HepG2 (cell line): Measurements from ENCODE around the gene CHRNA3. TPM values are rescaled to one million over a fixed set of nuclear protein-coding genes. Genes with fewer than 3 reads are reported as not detected.

Experiments used
- CENPX ChIP-seq: sonication (generic); formaldehyde crosslinking; IDR thresholded peaks from 2 replicates; pipeline ENCODE4 v1.9.0; 2021; ENCODE audit warnings: mild to moderate bottlenecking, missing genetic modification reagents, moderate library complexity
- ELK4 ChIP-seq: sonication (generic); formaldehyde crosslinking; IDR thresholded peaks from 2 replicates; pipeline ENCODE4 v1.9.0; 2021; ENCODE audit warnings: missing genetic modification reagents, borderline replicate concordance
- ETS1 ChIP-seq: sonication (generic); formaldehyde crosslinking; IDR thresholded peaks from 2 replicates; pipeline ENCODE4 v1.4.0; 2020; ENCODE audit warnings: missing genetic modification reagents
- FOXK2 ChIP-seq: fragments of 450-650 bp; IDR thresholded peaks from 2 replicates; pipeline ENCODE4 v1.6.1; 2016
- FOXO4 ChIP-seq: sonication (generic); formaldehyde crosslinking; conservative IDR thresholded peaks from 2 replicates; pipeline ENCODE4 v1.8.1; 2023; ENCODE audit warnings: missing genetic modification reagents
- HDAC1 ChIP-seq: sonication (generic); formaldehyde crosslinking; IDR thresholded peaks from 2 replicates; pipeline ENCODE4 v1.5.1; 2020; ENCODE audit warnings: mild to moderate bottlenecking, missing genetic modification reagents
- HNRNPK ChIP-seq: fragments of 200-400 bp; formaldehyde crosslinking; IDR thresholded peaks from 2 replicates; pipeline ENCODE4 v1.6.1; 2018; ENCODE audit warnings: low read length, low read depth, moderate library complexity, mild to moderate bottlenecking; ENCODE audit not compliant: poor library complexity, severe bottlenecking
- MXD3 ChIP-seq: IDR thresholded peaks from 2 replicates; pipeline ENCODE4 v1.6.1; 2016; ENCODE audit warnings: mild to moderate bottlenecking, missing biosample characterization, missing genetic modification reagents
- NFATC3 ChIP-seq: sonication (generic); formaldehyde crosslinking; IDR thresholded peaks from 2 replicates; pipeline ENCODE4 v1.5.1; 2020; ENCODE audit warnings: mild to moderate bottlenecking, missing genetic modification reagents
- RCOR2 ChIP-seq: IDR thresholded peaks from 2 replicates; pipeline ENCODE4 v1.6.1; 2016; ENCODE audit warnings: missing biosample characterization, missing genetic modification reagents
- RFX1 ChIP-seq: fragments of 450-650 bp; IDR thresholded peaks from 2 replicates; pipeline ENCODE4 v1.6.1; 2017
- SMAD3 ChIP-seq: sonication (generic); formaldehyde crosslinking; IDR thresholded peaks from 2 replicates; pipeline ENCODE4 v1.4.0; 2020; ENCODE audit warnings: missing genetic modification reagents
- SYNCRIP ChIP-seq: fragments of 200-400 bp; formaldehyde crosslinking; IDR thresholded peaks from 2 replicates; pipeline ENCODE4 v1.6.1; 2018; ENCODE audit warnings: mild to moderate bottlenecking, low read depth, low read length; ENCODE audit not compliant: insufficient read depth
- ZBTB4 ChIP-seq: sonication (generic); formaldehyde crosslinking; IDR thresholded peaks from 2 replicates; pipeline ENCODE4 v1.4.0; 2020; ENCODE audit warnings: missing genetic modification reagents, mild to moderate bottlenecking, borderline replicate concordance
- ZNF263 ChIP-seq: sonication (generic); formaldehyde crosslinking; IDR thresholded peaks from 2 replicates; pipeline ENCODE4 v1.4.0; 2020; ENCODE audit warnings: missing genetic modification reagents
- ZNF276 ChIP-seq: sonication (generic); formaldehyde crosslinking; IDR thresholded peaks from 2 replicates; pipeline ENCODE4 v1.4.0; 2020; ENCODE audit warnings: mild to moderate bottlenecking, low read depth, missing genetic modification reagents
- ZNF446 ChIP-seq: sonication (generic); formaldehyde crosslinking; IDR thresholded peaks from 2 replicates; pipeline ENCODE4 v1.5.0; 2020; ENCODE audit warnings: mild to moderate bottlenecking, missing genetic modification reagents
- ZNF670 ChIP-seq: sonication (generic); formaldehyde crosslinking; IDR thresholded peaks from 2 replicates; pipeline ENCODE4 v1.8.0; 2022; ENCODE audit warnings: mild to moderate bottlenecking, missing genetic modification reagents, borderline replicate concordance
- ZNF878 ChIP-seq: sonication (generic); formaldehyde crosslinking; IDR thresholded peaks from 2 replicates; pipeline ENCODE4 v1.8.1; 2023; ENCODE audit warnings: mild to moderate bottlenecking, missing genetic modification reagents, moderate library complexity
- ZSCAN31 ChIP-seq: sonication (generic); formaldehyde crosslinking; IDR thresholded peaks from 2 replicates; pipeline ENCODE4 v1.5.0; 2020; ENCODE audit warnings: low read depth, mild to moderate bottlenecking, missing genetic modification reagents
- polyA plus RNA-seq, 8 experiments: library from polyadenylated mRNA; depleted of rRNA in 3 of 8; stranded (reverse) in 7 of 8; unstranded in 1 of 8; fragments of >200 nt; fragmentation: Illumina TruSeq in 4 of 8; extraction: Trizol in 4 of 8; gene quantifications; 2 replicates each; pipeline versions ENCODE4 v1.2.1 to v1.2.3, GENCODE V29; 2011 to 2016; ENCODE audit warnings: low read depth in 4 of 8, missing spikeins in 1 of 8, mixed read lengths in 1 of 8; ENCODE audit not compliant: insufficient read depth in 1 of 8
- total RNA-seq, 5 experiments: library from RNA; depleted of rRNA; stranded (reverse); fragments of >200 nt; fragmentation: Illumina TruSeq; extraction: Trizol; gene quantifications; 2 replicates each; pipeline ENCODE4 v1.2.3, GENCODE V29; 2016; ENCODE audit warnings: low read depth in 1 of 5

CHRNA3 gene
- total and polyA plus RNA-seq, 2 of the 13 experiments (the other 11 are each of a cell fraction or from before 2014, with no cell fraction given), result not detected

- TF ChIP-seq MXD3 (CRISPR knock-in tag), result no peak
- TF ChIP-seq RCOR2 (CRISPR knock-in tag), result no peak
- TF ChIP-seq HDAC1 (CRISPR knock-in tag), result no peak
- no peak for TF ChIP-seq ZNF276 (CRISPR knock-in tag)
- TF ChIP-seq RFX1, result no peak
- TF ChIP-seq NFATC3 (CRISPR knock-in tag), result no peak
- peak; percentile 12 for TF ChIP-seq HNRNPK
- no peak for TF ChIP-seq SYNCRIP
- TF ChIP-seq FOXK2, result no peak
- TF ChIP-seq ETS1 (CRISPR knock-in tag), result no peak
- no peak for TF ChIP-seq ZNF446 (CRISPR knock-in tag)
- TF ChIP-seq ZNF878 (CRISPR knock-in tag), result no peak
- TF ChIP-seq CENPX (CRISPR knock-in tag), result no peak
- no peak for TF ChIP-seq ZBTB4 (CRISPR knock-in tag)
- no peak for TF ChIP-seq ELK4 (CRISPR knock-in tag)
- no peak for TF ChIP-seq ZNF670 (CRISPR knock-in tag)
- 0 out of 2 replicates have a peak, but pooled peaks have one; percentile 26 for TF ChIP-seq ZNF263 (CRISPR knock-in tag)
- no peak for TF ChIP-seq ZSCAN31
- no peak for TF ChIP-seq FOXO4
- TF ChIP-seq SMAD3 (CRISPR knock-in tag), result no peak
Measured at GRCh38 chr15:78565097-78565950, 55.5 kb downstream of the CHRNA3 start, which contains the start of gene CHRNA5 (continued).
